Coronary artery (tissue), 2 donors: Measurements from ENCODE around the gene FJX1.
A peak's percentile ranks its signal among the peaks of the same experiment; 100 is the strongest.

Experiments used
- DNase-seq: peaks from one replicate; pipeline ENCODE4 v3.0.0-alpha.2; 2017; ENCODE audit warnings: low spot score
- H3K27ac ChIP-seq, 2 donors: fragments of 200-600 bp; sonication (generic); one replicate each; pipeline ENCODE4 v1.5.1; 2016 to 2019
- H3K4me3 ChIP-seq: fragments of 200-600 bp; sonication (generic); 2 replicates; pipeline ENCODE4 v1.5.1; 2016; ENCODE audit warnings: mild to moderate bottlenecking, moderate library complexity
- TF ChIP-seq, protein P1 (sequence below): fragments of 200-600 bp; sonication (generic); IDR thresholded peaks from one replicate; pipeline ENCODE4 v1.5.1; 2019; ENCODE audit warnings: antibody characterized with exemption

FJX1 gene

DNA sequence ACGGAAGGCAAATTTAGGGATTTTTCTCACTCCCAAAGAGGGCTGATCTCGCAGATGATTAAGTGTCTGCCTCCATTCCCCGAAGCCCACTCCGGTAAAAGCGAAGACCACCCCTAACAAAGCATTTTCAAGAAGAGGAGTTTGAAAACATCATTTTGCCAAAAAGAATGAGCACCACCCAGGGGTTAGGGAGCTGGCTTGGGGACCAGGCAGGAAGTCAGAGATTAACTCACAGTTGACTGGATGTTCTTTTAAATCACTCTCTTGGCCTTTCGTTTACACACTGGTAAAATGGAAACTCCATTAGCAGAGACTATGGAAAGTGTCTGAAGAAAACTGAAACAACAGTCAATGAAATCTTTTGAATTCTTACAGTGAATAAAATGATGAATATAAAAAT lies 36.5 kb downstream of the FJX1 start:
- TF ChIP-seq, protein P1, sequence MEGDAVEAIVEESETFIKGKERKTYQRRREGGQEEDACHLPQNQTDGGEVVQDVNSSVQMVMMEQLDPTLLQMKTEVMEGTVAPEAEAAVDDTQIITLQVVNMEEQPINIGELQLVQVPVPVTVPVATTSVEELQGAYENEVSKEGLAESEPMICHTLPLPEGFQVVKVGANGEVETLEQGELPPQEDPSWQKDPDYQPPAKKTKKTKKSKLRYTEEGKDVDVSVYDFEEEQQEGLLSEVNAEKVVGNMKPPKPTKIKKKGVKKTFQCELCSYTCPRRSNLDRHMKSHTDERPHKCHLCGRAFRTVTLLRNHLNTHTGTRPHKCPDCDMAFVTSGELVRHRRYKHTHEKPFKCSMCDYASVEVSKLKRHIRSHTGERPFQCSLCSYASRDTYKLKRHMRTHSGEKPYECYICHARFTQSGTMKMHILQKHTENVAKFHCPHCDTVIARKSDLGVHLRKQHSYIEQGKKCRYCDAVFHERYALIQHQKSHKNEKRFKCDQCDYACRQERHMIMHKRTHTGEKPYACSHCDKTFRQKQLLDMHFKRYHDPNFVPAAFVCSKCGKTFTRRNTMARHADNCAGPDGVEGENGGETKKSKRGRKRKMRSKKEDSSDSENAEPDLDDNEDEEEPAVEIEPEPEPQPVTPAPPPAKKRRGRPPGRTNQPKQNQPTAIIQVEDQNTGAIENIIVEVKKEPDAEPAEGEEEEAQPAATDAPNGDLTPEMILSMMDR: no peak
- no peak for DNase-seq
- Histone ChIP-seq H3K27ac (no peak overlapping the region), H3K4me3 (no peak overlapping the region)

DNA sequence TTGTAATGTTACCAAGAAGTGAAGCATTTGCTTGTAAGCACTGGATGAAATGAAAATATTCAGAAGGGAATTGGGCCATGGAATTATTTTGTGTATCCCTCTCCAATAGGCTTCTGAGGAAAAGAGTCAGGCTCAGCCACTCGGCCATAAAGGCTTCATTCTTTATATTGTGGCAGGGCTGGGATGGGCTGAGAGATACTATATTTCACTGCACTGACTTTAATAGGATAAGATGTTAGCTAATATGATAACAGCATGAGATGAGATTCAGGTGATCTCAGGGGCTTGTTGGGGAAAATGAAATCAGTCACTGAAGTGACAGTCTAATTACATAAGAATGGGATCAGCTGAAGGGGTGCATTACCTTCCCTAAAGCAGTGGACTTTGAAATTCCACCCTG lies 37.0 kb downstream of the FJX1 start:
- no peak overlapping the region for H3K4me3 ChIP-seq
- DNase-seq: no peak
- TF ChIP-seq, protein P1: no peak
- no peak overlapping the region for H3K27ac ChIP-seq

DNA sequence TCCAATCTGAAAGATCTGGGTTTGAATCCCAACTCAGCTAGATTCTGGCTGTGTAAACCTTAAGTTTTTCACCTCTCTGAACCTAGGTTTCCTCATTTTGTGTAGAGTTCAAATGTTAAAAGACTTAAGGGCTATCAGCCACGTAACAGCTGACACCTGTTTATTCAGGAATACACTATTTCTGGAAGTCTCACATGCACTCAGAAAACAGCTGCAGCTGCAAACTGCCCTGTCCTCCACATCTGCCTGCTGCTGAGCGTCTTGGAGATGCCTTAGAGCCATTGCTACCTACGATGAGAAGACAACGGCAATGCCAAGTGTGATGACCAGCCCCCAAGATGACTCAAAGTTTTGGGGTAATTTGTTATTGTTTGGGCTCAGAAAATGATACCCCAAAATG lies 37.6 kb downstream of the FJX1 start:
- no peak for DNase-seq
- no peak overlapping the region for H3K4me3 ChIP-seq
- TF ChIP-seq, protein P1: no peak
- no peak overlapping the region for H3K27ac ChIP-seq

DNA sequence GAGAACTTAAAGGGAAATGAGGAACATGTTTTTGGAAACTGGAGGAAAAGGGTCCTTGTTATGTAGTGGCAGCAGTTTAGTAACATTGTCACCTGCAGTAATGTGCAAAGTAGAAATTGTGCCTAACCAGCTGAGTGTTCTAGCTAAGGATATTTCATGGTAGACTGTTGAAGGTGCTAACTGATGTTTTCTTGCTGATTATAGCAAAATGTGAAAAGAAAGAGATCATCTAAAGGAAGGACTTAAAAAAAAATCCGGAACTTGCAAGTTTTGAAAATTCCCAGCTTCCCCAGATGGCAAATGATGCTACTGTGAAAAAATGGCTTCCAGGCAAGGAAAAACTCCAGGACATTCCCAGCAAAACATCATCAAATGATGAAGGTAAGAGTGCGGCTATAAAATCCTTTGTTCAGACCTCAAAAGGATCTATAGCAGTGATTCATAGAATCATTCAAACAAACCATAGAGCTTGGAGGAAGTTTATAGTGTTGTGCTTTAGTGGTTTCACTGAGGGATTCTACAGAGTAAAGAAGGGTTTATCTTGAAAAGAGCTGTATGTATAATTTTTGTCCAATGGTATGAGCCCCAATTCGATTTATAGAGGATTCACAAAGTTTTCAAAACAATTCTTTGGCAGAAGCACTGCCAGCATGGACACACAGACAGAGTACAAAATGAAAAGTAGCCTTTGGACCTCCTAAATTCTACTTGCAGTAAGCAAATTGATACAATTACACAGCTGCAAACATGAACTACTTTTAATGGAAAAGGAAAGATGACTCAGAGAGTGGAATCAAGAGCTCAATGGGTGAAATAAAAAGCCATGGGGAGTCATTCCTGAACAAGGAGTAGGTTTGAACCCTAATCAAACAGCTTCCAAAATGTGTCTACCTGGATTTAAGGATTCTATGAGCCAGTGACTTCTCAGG lies 40.0 kb downstream of the FJX1 start:
- H3K4me3 ChIP-seq: no peak overlapping the region
- no peak for DNase-seq
- no peak overlapping the region for H3K27ac ChIP-seq
- TF ChIP-seq, protein P1: no peak

DNA sequence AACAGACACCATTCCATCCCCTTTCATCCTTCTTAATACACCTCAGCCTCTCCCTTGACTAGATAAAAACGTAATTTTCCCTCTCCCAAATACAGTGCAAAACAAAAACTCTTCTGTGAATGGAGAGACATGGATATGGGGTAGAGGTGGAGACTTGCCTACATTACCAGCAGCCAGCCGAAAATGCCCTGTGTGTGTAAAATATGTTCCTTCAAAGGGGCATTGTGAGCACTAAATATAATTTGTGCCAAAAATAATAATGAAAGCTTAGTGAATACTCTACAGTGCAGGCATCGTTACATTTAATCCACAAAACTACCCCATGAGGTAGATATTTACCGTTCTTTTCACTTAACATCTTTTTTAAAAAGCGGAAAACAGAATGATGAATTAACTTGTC lies 43.3 kb downstream of the FJX1 start:
- no peak for DNase-seq
- Histone ChIP-seq H3K4me3 (peak overlapping the region; percentile 95), H3K27ac (peak overlapping the region; percentile 85 to 96)
- TF ChIP-seq, protein P1: no peak

DNA sequence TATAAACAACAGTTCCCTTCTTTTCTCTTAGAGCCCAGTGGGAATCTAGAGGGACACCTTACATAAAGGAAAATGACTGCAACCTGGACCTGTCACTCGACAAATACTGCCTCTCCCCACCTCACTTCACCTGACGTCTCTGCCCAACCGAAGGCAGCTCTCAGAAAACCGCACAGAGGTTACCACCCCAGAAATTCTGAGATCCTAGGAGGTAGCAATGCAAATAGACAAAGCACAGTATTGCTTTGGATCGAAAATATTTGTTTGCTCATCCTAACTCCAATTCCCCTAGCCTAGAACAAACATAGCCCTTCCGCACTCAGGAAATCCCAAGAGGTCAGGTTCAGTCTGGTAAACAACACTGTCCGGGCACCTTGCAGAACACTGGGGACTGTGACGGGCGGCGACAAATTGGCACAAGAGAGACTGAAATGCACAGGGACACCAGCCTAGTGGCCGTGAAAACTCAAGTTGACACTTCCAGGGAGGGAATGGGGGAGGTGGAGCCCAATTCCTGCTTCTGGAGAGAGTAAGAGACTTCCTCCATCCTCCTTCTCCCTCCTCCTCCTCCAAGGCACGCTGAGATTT lies 43.9 kb downstream of the FJX1 start:
- no peak for DNase-seq
- peak overlapping the region; percentile 85 to 96 for H3K27ac ChIP-seq
- H3K4me3 ChIP-seq: peak overlapping the region; percentile 95
- TF ChIP-seq, protein P1: no peak
